GM21526 (cell line): ENCODE measurements around the gene DLST.
"Not testable (repeated sequence)": the region's sequence is repeated elsewhere in the genome, so short reads cannot be mapped to it uniquely, and the experiment has no call there.

ENCODE experiments used
- ATAC-seq: cut with Tn5 transposase; IDR thresholded peaks from one replicate; pipeline ENCODE4 v1.9.1; 2021; ENCODE audit warnings: moderate library complexity; ENCODE audit not compliant: unreplicated experiment, low FRiP score

Gene DLST

DNA sequence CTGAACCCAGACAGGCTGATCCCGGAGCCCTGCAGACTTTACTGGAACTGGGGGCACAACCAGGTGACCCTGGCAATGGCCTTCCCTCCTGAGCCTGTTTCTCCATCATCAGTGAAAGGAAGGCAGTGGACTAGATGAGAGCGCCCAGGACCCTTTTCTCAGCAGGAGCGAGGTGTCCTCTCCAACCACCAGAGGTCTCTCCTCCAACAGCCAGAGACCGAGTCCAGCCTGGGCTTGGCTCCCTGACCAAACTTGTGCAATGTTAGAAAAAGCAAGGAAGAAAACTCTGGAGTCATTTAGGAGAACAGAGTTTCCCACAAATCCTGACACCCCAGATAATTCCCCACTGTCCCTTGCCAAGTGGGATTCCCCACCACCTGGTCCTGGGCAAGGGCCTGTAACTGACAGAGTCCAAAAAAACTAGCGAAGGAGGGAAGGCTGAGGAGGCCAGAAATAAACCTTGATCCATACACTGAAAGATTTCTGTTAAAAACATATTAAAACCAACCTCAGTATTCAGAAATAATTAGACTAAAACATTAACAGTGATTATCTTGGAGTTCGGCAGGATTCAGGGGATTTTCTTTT, 32.4 kb downstream of the DLST start:
- ATAC-seq = no peak

DNA sequence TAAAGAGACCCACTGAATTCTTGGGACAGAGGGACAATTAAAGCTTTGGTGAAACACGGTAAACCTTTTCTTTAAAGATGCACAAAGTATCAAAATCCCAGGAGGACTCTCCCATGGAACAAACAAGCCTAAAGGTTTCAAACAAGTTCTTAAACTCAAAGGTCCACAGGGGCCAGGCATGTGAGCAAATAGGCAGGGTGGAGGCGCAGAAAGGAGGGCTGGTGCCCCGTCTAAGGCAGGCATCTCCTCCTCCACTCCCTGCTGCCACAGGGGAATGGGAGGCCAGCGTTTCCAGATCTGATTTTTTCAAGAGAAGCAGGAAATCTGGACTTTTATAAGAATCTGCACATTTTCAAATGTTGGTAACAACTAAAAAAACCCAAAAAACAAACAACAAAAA, 33.7 kb downstream of the DLST start:
- no peak for ATAC-seq

DNA sequence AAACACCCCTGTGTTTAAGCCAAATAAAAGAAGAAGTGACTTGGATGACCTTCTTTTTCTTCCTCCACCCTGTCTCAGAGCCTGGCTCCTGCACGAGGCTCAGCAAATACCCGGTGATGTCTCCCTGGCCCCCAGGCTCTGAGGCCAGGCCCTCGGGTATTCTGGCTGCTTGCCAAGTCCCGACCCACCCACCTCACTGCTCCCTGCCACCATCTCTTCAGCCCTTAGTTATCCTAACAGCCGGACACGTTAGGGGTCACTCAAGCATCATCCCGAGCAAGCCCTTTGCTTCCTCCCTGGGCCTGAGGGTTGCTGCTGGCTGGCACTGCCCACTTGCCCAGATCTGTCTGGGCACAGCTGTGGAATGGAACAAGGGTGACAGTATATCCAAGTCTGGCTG, 34.1 kb downstream of the DLST start:
- ATAC-seq = no peak

DNA sequence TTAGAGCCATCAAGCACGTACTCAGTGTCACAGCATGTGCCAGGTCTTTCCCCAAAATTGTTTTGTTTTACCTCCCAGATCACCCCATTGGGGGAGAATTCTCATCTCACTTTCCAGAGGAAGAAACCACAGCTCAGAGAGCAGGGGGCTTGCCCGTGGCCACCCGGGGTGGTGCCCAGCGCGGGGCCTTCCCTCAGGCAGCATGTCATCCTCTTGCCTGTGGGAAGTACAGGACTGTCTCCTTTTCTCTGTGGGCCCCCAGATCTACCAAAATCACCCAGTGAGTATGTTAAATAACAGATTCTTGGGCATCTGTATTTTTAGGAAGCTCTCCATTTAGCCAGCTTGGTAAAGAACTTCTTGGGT, 35.4 kb downstream of the DLST start:
- ATAC-seq = no peak

DNA sequence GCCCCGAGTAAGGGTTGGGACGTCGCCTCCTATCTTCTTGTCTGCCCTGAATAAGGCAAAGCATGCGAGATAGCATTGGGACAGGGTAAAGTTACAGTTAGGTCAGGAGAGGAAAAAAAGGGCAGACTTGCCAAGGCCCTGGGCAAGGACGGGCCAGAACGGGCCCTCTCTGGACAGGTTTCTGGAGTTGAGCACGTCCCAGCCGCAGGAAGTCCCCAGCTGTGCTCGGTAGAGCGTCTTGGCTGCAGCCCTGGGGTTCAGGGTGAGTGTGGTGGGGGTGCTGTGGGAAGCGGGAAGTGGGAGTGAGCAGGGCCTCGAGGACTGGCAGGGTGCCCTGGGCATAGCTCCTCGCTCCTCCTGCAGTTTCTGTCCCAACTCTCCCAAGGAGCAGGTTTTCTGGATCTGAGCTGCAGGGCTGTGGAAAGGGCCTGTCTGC, 35.9 kb downstream of the DLST start:
- no peak for ATAC-seq

DNA sequence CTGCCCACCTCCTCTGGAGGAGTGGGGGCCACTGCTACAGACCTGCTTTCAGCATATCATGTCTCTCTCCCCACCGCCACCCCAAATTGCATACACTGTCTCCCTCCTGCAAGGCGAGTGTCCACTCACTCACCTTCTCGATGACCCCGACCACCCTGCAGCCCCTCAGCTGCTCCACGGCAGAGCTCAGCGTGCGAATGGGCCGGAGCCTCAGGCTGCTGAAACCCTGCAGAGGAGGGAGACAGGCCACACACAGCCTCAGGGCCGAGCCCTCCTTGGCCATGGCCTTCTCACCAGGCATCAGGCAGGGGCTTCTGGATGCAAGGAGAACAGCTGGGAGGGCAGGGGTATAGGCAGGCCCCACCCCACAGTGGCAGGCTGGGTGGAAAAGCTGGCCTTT, 36.7 kb downstream of the DLST start:
- ATAC-seq = no peak

DNA sequence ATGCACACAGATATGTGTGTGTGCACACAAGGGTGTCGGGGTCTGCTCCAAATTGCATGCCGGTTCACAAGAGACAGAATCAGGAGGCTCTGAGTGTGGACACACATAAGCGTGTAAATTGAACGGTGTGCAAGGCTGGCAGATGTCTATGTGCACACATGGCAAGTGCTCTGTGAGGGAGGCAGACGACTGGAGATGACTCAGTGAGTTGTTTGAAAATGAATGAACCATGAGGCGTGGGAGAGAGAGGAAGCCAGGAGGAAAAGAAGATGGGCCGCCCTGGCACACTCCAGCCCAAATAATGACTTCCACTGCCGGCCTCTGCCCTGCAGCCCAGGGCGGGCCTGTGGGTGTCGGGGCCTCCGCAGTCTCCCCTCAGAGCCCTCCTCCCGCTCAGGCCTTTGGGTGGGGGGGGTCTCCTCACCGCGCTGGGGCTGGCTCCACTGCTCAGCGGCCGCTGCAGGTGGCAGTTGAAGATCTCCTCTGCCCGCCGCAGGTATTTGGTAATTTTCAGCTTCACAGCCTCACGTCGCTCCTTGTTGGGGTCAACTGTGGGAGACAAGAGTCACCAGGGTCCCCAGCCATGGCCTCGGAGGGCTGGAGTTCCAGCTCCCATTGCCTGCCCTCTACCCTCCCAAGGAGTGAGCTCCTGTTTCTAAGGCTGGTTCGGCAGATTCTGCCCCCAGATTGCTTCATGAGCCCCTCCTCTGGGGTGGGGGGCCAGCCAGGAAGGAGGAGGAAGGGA, 37.9 kb downstream of the DLST start:
- no peak for ATAC-seq

DNA sequence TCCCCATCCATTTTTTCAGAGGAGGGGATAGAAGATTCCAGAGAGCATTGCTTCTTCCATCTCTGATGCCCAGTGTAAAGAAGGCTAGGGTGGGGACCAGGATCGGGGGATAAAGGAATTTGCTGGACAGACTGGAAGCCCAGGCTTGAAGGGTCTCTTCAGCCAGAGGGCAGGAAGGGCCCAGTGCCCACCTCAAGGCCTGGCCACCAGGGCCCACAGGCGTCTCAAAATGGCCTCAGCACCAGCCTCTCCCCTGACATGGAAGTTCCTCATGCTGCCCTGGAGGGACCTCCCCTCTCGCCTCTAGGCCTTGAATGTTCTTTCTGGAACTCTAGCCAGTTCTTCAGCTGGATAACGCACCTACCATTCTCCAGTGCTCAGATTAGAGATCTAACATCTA, 38.6 kb downstream of the DLST start:
- no peak for ATAC-seq

DNA sequence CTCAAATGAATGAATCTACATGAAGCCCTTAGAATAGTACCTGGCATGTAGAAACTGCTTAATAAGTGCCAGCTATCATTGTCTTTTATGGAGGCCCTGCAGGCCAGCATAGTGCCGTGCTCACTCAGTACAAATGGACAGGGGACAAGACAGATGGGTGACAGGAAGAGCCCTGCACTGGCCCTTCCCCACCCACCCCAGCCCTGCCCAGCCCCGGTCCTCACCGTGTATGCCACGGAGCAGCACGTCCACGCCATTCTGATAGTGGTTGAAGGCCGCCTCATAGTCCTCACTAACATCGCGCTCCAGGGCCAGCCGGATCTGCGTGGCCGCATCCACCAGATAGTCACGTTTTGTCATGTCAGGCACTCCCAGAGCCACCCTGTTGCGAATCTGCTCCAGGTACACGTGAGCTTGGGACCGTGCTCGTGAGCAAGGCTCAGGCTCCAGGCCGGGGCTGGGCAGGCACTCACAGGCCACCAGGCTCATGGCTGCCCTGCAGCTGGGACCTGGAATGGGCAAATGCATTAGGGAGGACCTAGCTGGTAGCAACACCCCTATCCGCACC, 39.4 kb downstream of the DLST start:
- ATAC-seq = no peak

DNA sequence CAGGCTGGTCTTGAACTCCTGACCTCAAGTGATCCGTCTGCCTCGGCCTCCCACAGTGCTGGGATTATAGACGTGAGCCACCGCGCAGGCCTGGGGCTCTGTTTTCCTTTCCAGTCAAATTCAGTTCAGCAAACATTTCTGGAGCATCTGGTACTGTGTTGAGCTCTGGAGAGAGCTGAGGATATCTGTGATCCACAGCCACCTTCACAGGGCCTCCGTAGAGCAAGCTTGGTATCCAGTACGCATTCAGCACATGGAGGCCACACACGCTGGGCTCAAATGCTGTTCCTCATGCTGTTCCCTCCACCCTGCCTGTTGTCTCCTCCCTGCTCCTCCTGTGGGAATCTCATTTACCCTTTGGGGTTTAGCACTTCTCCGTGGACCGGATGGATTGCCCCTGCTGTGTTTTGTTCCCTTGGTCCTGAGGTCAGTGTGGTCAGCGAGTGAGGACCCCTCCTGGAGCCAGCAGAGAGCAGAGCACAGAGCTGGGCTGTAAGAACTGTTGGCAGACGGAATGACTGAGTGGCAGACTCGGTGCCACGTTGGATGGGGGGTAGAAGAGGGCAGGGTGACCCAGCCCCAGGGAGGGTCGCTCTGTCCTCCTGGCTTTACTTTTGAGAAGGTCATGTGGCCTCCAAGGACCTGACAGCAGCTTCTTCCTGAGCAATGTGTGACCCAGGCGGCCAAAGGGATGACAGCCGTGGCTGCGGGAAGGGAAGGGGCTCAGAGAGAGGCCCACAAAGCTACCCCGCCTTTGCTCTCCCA, 40.5 kb downstream of the DLST start:
- ATAC-seq = no peak

DNA sequence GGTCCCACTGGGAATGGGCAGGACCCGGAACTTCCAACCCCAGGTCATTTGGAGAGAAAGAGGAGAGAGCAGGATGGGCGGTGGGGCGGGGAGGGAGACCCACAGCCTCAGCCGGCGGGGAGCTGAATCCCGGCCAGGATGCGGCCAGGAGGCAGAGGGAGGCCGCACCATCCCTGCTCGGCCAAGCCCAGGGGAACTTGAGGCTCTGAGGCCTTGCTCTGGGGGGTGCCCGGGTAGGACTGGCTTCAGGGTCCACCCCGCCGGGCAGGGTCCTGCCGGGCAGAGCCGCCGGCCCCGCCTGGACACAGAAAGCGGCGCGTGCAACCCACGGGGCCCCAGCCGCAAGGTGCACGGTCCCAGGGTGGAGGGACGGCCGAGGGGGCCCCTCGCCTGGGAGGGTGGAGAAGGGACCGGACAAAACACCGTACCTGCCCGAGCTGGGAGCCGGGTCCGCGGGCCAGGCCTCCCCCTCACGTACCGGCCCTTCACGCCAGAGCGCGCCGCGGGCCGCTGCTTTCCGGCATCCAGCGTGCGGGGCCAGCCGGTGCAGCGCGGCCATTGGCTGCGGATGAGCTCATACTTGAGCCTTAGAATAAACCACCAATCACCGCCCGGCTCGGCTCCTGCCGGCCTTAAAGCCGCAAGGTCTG, 41.2 kb downstream of the DLST start, which contains the start of gene RPS6KL1:
RPS6KL1 (minus strand) TSS at position 509 of the 650 bp plus-strand sequence. CDS start 1,719 bp downstream, outside the sequence.
- peak; percentile 93 for ATAC-seq

DNA sequence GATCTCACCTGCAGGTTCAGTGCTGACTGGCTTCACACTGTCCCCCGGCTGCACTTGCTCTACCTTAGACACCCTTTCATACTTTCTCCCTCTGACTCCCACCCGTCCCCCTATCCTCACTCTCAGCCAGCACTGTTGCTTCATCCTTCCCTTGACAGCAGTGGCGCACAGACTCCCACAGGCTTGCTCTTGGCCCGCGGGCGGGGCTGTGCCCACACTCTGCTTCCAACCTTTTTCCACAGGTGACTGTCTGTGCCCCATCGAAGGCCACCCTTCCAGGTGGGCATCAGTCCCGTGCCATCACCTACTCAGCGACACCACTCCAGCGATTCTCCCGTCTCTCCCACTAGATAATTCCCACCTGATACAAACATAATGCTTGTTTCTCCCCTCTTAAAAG, 42.3 kb downstream of the DLST start:
- no peak for ATAC-seq

DNA sequence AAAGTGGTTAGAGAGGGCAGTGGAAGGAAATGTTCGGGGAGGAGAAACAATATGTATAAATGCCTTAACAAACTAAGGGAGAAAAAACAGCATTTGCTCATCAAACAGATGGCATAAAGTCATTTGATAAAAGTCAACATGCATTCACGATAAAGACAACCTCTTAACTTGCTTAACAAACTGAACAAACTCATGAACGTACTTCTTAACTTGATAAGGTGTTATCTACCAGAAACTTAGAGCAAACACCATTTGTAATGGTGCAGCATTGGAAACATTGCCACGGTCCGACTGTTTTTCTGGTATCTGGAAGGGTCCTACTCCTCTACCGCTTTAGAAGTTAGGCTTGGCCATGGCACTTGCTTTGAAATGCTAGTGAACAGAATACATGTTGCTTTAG, 45.5 kb downstream of the DLST start:
- no peak for ATAC-seq

DNA sequence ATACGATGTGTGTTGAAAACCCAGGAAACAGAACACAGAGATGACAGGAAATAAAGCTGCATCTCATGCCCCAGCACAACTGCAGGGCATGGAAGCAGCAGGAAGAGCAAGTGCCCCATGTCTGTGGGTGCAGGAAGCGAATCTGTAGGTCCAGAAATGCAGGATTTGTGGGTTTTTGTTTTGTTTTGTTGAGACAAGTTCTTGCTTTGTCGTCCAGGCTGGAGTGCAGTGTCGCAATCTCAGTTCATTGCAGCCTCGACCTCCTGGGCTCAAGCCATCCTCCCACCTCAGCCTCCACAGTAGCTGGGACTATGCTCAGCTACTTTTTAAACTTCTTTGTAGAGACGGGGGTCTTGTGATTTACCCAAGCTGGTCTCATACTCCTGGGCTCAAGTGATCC, 47.5 kb downstream of the DLST start:
- no peak for ATAC-seq

DNA sequence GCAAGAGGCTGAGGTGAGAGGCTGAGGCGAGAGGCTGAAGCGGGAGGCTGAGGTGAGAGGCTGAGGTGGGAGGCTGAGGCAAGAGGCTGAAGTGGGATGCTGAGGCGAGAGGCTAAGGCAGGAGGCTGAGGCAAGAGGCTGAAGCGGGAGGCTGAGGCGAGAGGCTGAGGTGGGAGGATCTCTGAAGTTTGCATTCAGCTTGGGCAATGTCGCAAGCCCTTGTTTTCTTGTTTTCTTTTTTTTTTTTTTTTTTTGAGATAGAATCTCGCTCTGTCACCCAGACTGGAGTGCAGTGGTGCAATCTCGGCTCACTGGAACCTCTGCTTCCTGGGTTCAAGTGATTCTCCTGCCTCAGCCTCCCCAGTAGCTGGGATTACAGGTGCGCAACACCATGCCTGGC, 50.0 kb downstream of the DLST start:
- not testable (repeated sequence) for ATAC-seq

DNA sequence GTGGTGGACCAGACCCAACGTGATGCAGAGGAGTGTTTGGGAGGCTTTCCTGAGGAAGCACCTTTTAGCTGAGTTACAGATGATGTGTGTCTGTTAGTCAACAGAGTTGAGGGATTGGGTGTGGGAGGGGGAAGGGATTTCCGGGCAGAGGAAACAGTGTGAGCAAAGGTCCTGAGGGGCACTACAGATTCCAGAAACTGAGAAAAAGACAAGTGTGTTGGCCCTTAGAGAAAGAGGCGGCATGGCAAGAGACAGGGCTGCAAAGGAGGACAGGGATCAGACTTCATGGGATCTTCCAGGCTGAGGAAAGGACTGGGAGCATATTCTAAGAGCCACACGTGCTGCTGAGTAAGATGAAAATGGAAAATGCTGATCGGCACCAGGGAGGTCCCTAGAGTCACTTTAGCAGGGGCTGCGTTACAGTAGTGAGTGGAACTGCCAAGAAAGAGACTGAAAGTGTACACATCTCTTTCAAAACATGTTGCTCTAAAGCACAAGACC, 50.7 kb downstream of the DLST start:
- no peak for ATAC-seq

DNA sequence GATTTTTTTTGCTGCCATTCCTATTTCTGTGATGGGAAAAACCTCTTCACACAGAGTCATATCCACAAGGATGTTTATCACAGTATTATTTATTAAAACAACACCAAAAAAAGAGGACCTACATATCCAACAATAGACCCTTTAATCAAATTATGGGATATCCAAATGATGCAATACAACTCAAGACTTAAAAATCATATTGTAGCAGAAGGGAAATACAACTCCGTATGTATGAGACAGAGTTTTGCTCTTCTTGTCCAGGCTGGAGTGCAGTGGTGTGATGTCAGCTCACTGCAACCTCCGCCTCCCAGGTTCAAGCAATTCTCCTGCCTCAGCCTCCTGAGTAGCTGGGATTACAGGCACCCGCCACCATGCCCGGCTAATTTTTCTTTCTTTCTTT, 51.2 kb downstream of the DLST start:
- not testable (repeated sequence) for ATAC-seq

DNA sequence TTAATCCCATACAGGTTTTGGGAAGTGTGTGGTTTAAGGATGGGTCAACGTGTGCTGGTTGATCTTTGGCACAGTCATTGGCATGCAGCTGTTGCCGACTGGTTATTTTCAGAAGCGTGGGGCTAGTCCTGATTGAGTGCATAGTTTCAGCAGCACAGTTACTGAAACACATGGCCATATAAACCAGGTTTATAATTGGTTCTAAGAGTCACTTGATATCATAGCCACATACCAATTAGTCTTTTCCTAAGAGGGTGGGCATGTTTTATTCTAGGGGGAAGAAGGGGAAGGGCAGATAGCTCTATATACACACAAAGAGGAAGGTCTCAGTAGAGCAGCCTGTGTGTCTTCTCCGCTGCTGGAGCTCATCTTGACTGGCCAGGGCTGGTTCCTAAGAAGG, 52.3 kb downstream of the DLST start:
- ATAC-seq = no peak

DNA sequence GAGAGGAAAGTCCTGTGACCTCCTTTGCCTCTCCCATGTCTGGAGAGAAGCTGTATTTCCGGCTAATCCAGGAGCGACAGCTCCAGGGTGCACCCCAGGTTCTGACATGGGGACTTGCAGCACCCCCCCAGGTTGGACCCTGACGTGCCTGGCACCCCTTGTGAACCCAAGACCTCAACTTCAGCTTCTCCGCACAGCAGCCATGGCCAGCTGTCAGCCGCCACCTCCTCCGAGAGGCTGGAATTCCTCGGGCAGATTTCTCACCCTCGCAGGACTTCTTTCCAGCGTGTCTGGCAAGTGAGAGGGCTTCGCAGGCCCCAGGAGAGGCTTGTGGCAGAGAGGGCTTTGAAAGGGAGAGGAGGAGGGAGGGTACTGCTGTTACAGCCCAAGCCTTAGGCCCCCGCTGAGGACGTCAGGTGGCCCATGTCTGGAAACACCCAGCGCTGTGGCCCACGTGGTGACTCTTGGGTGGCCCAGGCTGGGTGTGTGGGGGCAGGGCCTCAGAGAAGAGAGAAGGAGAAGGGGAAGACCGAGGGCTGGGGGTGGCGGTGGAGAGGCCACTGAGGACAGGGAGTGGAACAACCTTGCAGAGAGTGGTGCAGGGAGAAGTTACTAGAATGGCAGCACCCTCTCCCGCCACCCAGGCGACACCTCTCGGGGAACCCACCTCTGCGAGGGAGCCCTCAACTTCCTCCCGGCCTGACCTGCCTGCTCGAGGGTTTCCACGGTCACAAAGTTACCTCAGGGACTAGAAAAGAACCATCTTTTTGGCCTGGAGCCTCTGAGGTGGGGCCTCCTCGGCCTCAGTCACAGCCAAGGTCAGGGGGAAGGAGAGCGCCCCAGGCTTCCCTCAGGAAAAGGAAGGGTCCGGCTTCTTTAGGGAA, 53.0 kb downstream of the DLST start:
- no peak for ATAC-seq

DNA sequence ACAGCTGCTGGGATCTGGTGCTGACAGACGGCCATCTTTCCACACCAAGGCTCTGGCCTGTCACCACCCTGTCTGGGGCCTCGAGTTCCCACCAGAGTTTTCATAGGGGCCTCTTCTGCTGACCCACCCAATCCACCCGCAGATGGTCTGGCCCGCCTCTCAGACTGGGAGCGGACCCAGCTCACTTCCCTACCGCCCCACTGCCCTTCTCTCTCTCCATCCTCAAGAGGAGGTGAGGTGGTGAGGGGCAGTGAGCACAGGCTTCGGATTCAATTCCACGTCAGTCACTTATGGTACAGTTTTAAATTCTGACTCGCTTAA, 53.6 kb downstream of the DLST start:
- ATAC-seq = no peak
